GM13977 (cell line): ENCODE results near the gene PIGP.
"Not testable (repeated sequence)": the region's sequence is repeated elsewhere in the genome, so short reads cannot be mapped to it uniquely, and the experiment has no call there.

Source experiments
- DNase-seq: peaks from one replicate; pipeline ENCODE4 v3.0.0; 2012; ENCODE audit warnings: low spot score
- CTCF ChIP-seq: IDR thresholded peaks from 2 replicates; pipeline ENCODE4 v1.5.1; 2012; ENCODE audit warnings: mild to moderate bottlenecking, control low read depth; ENCODE audit not compliant: insufficient read depth; ENCODE audit errors: extremely low read depth, missing control alignments
- in situ Hi-C: fragments of 300-500 bp; cut with MboI; formaldehyde crosslinking; loops from one replicate; pipeline ENCODE4 v1.12.0; 2022; ENCODE audit warnings: low sequenced_read_pairs, low pct_unique_long_range_greater_than_20kb, mixed read lengths, inconsistent platforms; ENCODE audit not compliant: unreplicated experiment

PIGP gene

GRCh38 chr21:37059181-37059580 is 13.7 kb downstream of the PIGP start:
- no peak for TF ChIP-seq CTCF
- DNase-seq, result no peak
- in situ Hi-C loops, result no loop called here

GRCh38 chr21:37058261-37058660 is 14.6 kb downstream of the PIGP start:
- DNase-seq, result no peak
- TF ChIP-seq CTCF, result no peak

GRCh38 chr21:37057614-37058013 is 15.3 kb downstream of the PIGP start:
- no peak for TF ChIP-seq CTCF
- in situ Hi-C loops, result no loop called here
- DNase-seq, result no peak

More at GRCh38 chr21:37058261-37058660, 14.6 kb downstream of the PIGP start:
- in situ Hi-C loops, result no loop called here

GRCh38 chr21:37055271-37055855 is 17.5 kb downstream of the PIGP start:
- no peak for DNase-seq
- in situ Hi-C loops, result no loop called here
- TF ChIP-seq CTCF, result no peak

GRCh38 chr21:37049741-37050140 is 23.1 kb downstream of the PIGP start:
- in situ Hi-C loops, DNase-seq: not testable (repeated sequence)

GRCh38 chr21:37047079-37047478 is 25.8 kb downstream of the PIGP start:
- no peak for DNase-seq
- no peak for TF ChIP-seq CTCF
- in situ Hi-C loops, result no loop called here

- in situ Hi-C loops, result no loop called here
- DNase-seq, result no peak
- no peak for TF ChIP-seq CTCF
Observed at GRCh38 chr21:37045556-37045955, 27.3 kb downstream of the PIGP start.
